CD4-positive, alpha-beta T cell (primary cell): Measurements from ENCODE around the gene MEFV. TPM values are rescaled to one million over a fixed set of nuclear protein-coding genes. Genes with fewer than 3 reads are reported as not detected.

ENCODE experiments used
- ATAC-seq: fragments of 200-7000 bp; cut with Tn5 transposase; one replicate; pipeline ENCODE4 v1.10.0; 2022; ENCODE audit warnings: mild to moderate bottlenecking; ENCODE audit not compliant: poor library complexity
- CTCF ChIA-PET: fragments of 350-600 bp; sonication (Branson Sonifier 250); formaldehyde crosslinking; loops from one replicate; lab custom pipeline; 2021; ENCODE audit warnings: antibody characterized with exemption, inconsistent platforms; lab: Charles Lee
- POLR2A ChIA-PET: fragments of 350-600 bp; sonication (Branson Sonifier 250); formaldehyde crosslinking; loops from one replicate; lab custom pipeline; 2021; ENCODE audit warnings: antibody characterized with exemption, inconsistent platforms; lab: Charles Lee
- DNase-seq, 14 experiments: peaks; one replicate each; pipeline ENCODE4 v3.0.0-alpha.2; 2013 to 2020; ENCODE audit warnings: mixed read lengths in 2 of 14
- H3K27ac ChIP-seq, 2 donors: one replicate each; pipeline versions ENCODE4 v1.5.1 to v1.7.0; 2013; ENCODE audit warnings: low read length in 2 of 2, low read depth in 1 of 2, mild to moderate bottlenecking in 1 of 2
- H3K27me3 ChIP-seq, 2 experiments: 1 replicate in 1 of 2; 2 replicates in 1 of 2; pipeline versions ENCODE4 v1.6.1 to v1.7.0; 2013; ENCODE audit warnings: low read length in 2 of 2, control low read depth in 1 of 2, mild to moderate bottlenecking in 1 of 2, moderate library complexity in 1 of 2; ENCODE audit not compliant: insufficient read depth in 2 of 2, control insufficient read depth in 1 of 2
- H3K36me3 ChIP-seq: one replicate; pipeline ENCODE4 v1.6.1; 2013; ENCODE audit warnings: low read length, control low read depth; ENCODE audit not compliant: insufficient read depth
- H3K4me1 ChIP-seq: one replicate; pipeline ENCODE4 v1.6.1; 2013; ENCODE audit warnings: low read length, control low read depth; ENCODE audit not compliant: insufficient read depth
- H3K4me3 ChIP-seq: one replicate; pipeline ENCODE4 v1.5.1; 2013; ENCODE audit warnings: mild to moderate bottlenecking, low read length, moderate library complexity
- H3K9me3 ChIP-seq, 2 experiments: 1 replicate in 1 of 2; 2 replicates in 1 of 2; pipeline versions ENCODE4 v1.6.1 to v1.7.0; 2013; ENCODE audit warnings: low read length in 2 of 2, mild to moderate bottlenecking in 2 of 2, control low read depth in 1 of 2, moderate library complexity in 1 of 2; ENCODE audit not compliant: control insufficient read depth in 1 of 2, insufficient read depth in 1 of 2
- H3K27ac Mint-ChIP-seq: one replicate; pipeline ENCODE4 v1.8.0; 2020; ENCODE audit warnings: mixed read lengths
- H3K27me3 Mint-ChIP-seq: one replicate; pipeline ENCODE4 v1.8.0; 2021; ENCODE audit warnings: mixed read lengths
- H3K36me3 Mint-ChIP-seq: one replicate; pipeline ENCODE4 v1.8.0; 2021; ENCODE audit warnings: low read depth, mixed read lengths
- H3K4me1 Mint-ChIP-seq: one replicate; pipeline ENCODE4 v1.8.0; 2021; ENCODE audit warnings: low read depth, mixed read lengths
- H3K4me3 Mint-ChIP-seq: one replicate; pipeline ENCODE4 v1.8.0; 2020; ENCODE audit warnings: mild to moderate bottlenecking, mixed read lengths
- H3K9me3 Mint-ChIP-seq: one replicate; pipeline ENCODE4 v1.8.0; 2020; ENCODE audit warnings: mixed read lengths
- intact Hi-C, 2 experiments: fragments of 100-400 bp; cut with DNase I in 1 of 2; cut with micrococcal nuclease in 1 of 2; formaldehyde crosslinking; loops; one replicate each; pipeline versions ENCODE4 v1.15.1 to v1.9.0; 2023 to 2025; cut with DNase I, micrococcal nuclease
- total RNA-seq, 174 experiments: library from RNA in 2 of 174; stranded (reverse) in 2 of 174; gene quantifications; one replicate each; pipeline ENCODE4 v1.2.3 and lab custom pipeline; 2021 to 2026
- TF ChIP-seq, protein P1 (sequence below): fragments of 200-600 bp; IDR thresholded peaks from one replicate; pipeline ENCODE4 v1.8.0; 2022; ENCODE audit warnings: antibody characterized with exemption, mild to moderate bottlenecking

MEFV gene
- total RNA-seq, 2 experiments from 2014 or later = 0.60 to 0.73 TPM

DNA sequence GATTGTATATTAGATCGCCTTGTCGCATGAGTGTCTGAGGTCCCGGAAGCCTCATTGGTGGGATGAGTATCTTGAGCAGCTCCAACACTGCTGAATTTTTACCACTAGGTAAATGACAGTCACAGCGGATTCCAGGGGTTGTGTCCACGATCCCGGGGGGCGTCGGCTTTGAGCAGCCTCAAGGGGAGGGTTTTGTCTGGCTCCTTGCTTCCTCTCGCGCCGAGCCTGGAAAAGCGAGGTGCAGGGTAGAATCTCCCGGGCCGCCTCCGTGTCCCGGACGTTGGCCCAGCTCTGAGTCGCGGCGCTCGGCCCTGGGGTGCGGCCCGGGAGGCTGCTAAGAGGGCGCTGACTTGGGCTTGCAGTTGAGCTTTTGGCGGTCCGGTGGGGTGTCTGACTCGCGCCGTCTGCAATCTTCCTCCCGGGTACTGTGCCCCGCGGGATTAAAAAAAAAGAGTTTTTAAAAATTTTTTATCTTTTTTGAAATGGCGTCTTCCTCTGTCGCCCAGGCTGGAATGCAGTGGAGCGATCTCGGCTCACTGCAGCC, 63.9 kb downstream of the MEFV start:
- Mint-ChIP-seq H3K4me1 (peaks cover 38% of the 10 kb centered on the region), H3K27me3 (peaks cover 84% of the 10 kb centered on the region)
- CTCF ChIA-PET = no interaction called here

More for the DNA sequence above, 63.9 kb downstream of the MEFV start:
- Histone ChIP-seq H3K27ac (no peak overlapping the region), H3K4me3 (no peak overlapping the region), H3K4me1 (peaks cover 46% of the 10 kb centered on the region), H3K27me3 (peaks cover 74 to 86% of the 10 kb centered on the region in 2 experiments), H3K9me3 (peaks cover 5 to 61% of the 10 kb centered on the region in 2 experiments), H3K36me3 (no peaks in the 10 kb centered on the region)
- H3K27ac Mint-ChIP-seq = no peak overlapping the region
- no peak for DNase-seq
- H3K36me3 Mint-ChIP-seq = peaks cover 5% of the 10 kb centered on the region
- no peak for ATAC-seq
- TF ChIP-seq, protein P1, sequence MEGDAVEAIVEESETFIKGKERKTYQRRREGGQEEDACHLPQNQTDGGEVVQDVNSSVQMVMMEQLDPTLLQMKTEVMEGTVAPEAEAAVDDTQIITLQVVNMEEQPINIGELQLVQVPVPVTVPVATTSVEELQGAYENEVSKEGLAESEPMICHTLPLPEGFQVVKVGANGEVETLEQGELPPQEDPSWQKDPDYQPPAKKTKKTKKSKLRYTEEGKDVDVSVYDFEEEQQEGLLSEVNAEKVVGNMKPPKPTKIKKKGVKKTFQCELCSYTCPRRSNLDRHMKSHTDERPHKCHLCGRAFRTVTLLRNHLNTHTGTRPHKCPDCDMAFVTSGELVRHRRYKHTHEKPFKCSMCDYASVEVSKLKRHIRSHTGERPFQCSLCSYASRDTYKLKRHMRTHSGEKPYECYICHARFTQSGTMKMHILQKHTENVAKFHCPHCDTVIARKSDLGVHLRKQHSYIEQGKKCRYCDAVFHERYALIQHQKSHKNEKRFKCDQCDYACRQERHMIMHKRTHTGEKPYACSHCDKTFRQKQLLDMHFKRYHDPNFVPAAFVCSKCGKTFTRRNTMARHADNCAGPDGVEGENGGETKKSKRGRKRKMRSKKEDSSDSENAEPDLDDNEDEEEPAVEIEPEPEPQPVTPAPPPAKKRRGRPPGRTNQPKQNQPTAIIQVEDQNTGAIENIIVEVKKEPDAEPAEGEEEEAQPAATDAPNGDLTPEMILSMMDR = no peak
- no peak overlapping the region for H3K4me3 Mint-ChIP-seq
- intact Hi-C loops = no loop called here
- POLR2A ChIA-PET = no interaction called here
- peaks cover 3% of the 10 kb centered on the region for H3K9me3 Mint-ChIP-seq

Other genes starting within 250 kb of the MEFV start
- not detected for gene CLDN9, start 243.7 kb downstream of the MEFV start, total RNA-seq
- not detected for gene CLDN6, start 238.4 kb downstream of the MEFV start, total RNA-seq
- 1 to 10 TPM; 1.8 to 1.9 TPM for gene TNFRSF12A, start 236.3 kb downstream of the MEFV start, total RNA-seq
- 10 to 100 TPM in 1 of 2 experiments, 1 to 10 TPM in 1; 8.9 to 11.0 TPM for gene HCFC1R1, start 232.7 kb downstream of the MEFV start, total RNA-seq
- gene THOC6, start 232.6 kb downstream of the MEFV start, total RNA-seq = 10 to 100 TPM; 12.0 to 12.9 TPM
- not detected for gene BICDL2, start 219.7 kb downstream of the MEFV start, total RNA-seq
- gene MMP25, start 210.1 kb downstream of the MEFV start, total RNA-seq = under 1 TPM; 0.42 to 0.80 TPM
- 100 to 1,000 TPM; 378 to 383 TPM for gene IL32, start 191.0 kb downstream of the MEFV start, total RNA-seq
- under 1 TPM; 0.36 to 0.56 TPM for gene ZSCAN10, start 157.3 kb downstream of the MEFV start, total RNA-seq
- gene ZNF205, start 144.0 kb downstream of the MEFV start, total RNA-seq = not detected
- 1 to 10 TPM; 1.6 to 2.2 TPM for gene ZNF213, start 121.6 kb downstream of the MEFV start, total RNA-seq
- gene OR1F1, start 68.4 kb downstream of the MEFV start, total RNA-seq = not detected
- 1 to 10 TPM; 7.0 to 7.2 TPM for gene ZNF200, start 21.5 kb downstream of the MEFV start, total RNA-seq
- 10 to 100 TPM; 35.3 to 39.4 TPM for gene ZNF263, start 26.9 kb upstream of the MEFV start, total RNA-seq
- gene TIGD7, start 48.8 kb upstream of the MEFV start, total RNA-seq = 1 to 10 TPM; 1.5 to 1.7 TPM
- gene ZNF75A, start 48.9 kb upstream of the MEFV start, total RNA-seq = 10 to 100 TPM; 41.7 to 42.2 TPM
- gene OR2C1, start 99.3 kb upstream of the MEFV start, total RNA-seq = not detected
- gene ZSCAN32, start 144.4 kb upstream of the MEFV start, total RNA-seq = 1 to 10 TPM; 4.8 to 5.4 TPM
- gene ZNF174, start 144.6 kb upstream of the MEFV start, total RNA-seq = 1 to 10 TPM; 5.6 to 5.7 TPM
- 1 to 10 TPM; 2.3 to 2.5 TPM for gene ZNF597, start 186.9 kb upstream of the MEFV start, total RNA-seq
- gene NAA60, start 187.0 kb upstream of the MEFV start, total RNA-seq = 10 to 100 TPM; 27.2 to 27.8 TPM
- gene C16orf90, start 238.9 kb upstream of the MEFV start, total RNA-seq = not detected
- gene CLUAP1, start 244.4 kb upstream of the MEFV start, total RNA-seq = 10 to 100 TPM; 12.0 to 14.2 TPM